Endodermal cell (in vitro differentiated cells): ENCODE results near the gene YWHAE. TPM values are rescaled to one million over a fixed set of nuclear protein-coding genes. Genes with fewer than 3 reads are reported as not detected.
"Not testable (repeated sequence)": the region's sequence is repeated elsewhere in the genome, so short reads cannot be mapped to it uniquely, and the experiment has no call there.

Experiments
- DNase-seq: peaks from one replicate; pipeline ENCODE4 v3.0.0-alpha.2; 2017
- H3K27ac ChIP-seq: 2 replicates; pipeline ENCODE4 v1.5.1; 2013; ENCODE audit warnings: mild to moderate bottlenecking, low read depth, low read length, moderate library complexity
- H3K27me3 ChIP-seq: 2 replicates; pipeline ENCODE4 v1.6.1; 2013; ENCODE audit warnings: mild to moderate bottlenecking, low read length, moderate library complexity; ENCODE audit not compliant: insufficient read depth, control insufficient read depth, poor library complexity, severe bottlenecking
- H3K36me3 ChIP-seq: 2 replicates; pipeline ENCODE4 v1.7.0; 2013; ENCODE audit warnings: mild to moderate bottlenecking, low read length, moderate library complexity; ENCODE audit not compliant: control insufficient read depth, insufficient read depth
- H3K4me1 ChIP-seq: one replicate; pipeline ENCODE4 v1.7.0; 2013; ENCODE audit warnings: low read length; ENCODE audit not compliant: control insufficient read depth, insufficient read depth
- H3K4me3 ChIP-seq: 2 replicates; pipeline ENCODE4 v1.5.1; 2013; ENCODE audit warnings: mild to moderate bottlenecking, low read length, moderate library complexity
- H3K9ac ChIP-seq: 2 replicates; pipeline ENCODE4 v1.6.1; 2013; ENCODE audit warnings: mild to moderate bottlenecking, low read length, moderate library complexity; ENCODE audit not compliant: poor library complexity, severe bottlenecking; ENCODE audit errors: extremely low read depth
- H3K9me3 ChIP-seq: 2 replicates; pipeline ENCODE4 v1.6.1; 2013; ENCODE audit warnings: mild to moderate bottlenecking, low read length, moderate library complexity; ENCODE audit not compliant: control insufficient read depth
- H3K27ac Mint-ChIP-seq: 2 replicates; pipeline ENCODE4 v1.8.0; 2020; ENCODE audit warnings: mixed read lengths
- H3K27me3 Mint-ChIP-seq: 2 replicates; pipeline ENCODE4 v1.8.0; 2021; ENCODE audit warnings: mild to moderate bottlenecking, mixed read lengths; ENCODE audit not compliant: insufficient read depth
- H3K36me3 Mint-ChIP-seq: 2 replicates; pipeline ENCODE4 v1.8.0; 2020; ENCODE audit warnings: low read depth, mixed read lengths
- H3K4me1 Mint-ChIP-seq: 2 replicates; pipeline ENCODE4 v1.8.0; 2020; ENCODE audit warnings: mixed read lengths
- H3K4me3 Mint-ChIP-seq: 2 replicates; pipeline ENCODE4 v1.8.0; 2020; ENCODE audit warnings: mild to moderate bottlenecking, moderate library complexity, mixed read lengths
- H3K9me3 Mint-ChIP-seq: 2 replicates; pipeline ENCODE4 v1.8.0; 2020; ENCODE audit warnings: mild to moderate bottlenecking, mixed read lengths
- WGBS, 2 experiments: methylation state at CpG; one replicate each; pipeline versions ENCODE4 v1.1.5 to v1.1.7; 2013; ENCODE audit warnings: missing lambda C conversion rate in 2 of 2, mixed read lengths in 1 of 2; ENCODE audit not compliant: insufficient coverage in 1 of 2, insufficient read length in 1 of 2; 5-methylcytosine and 5-hydroxymethylcytosine counted together
- total RNA-seq, 2 donors: library from RNA; stranded (reverse); fragmentation: NEBNext Ultra II Directional in 1 of 2; extraction: Animal tissue kit (Norgen Biotek cat#: 25700) in 1 of 2; gene quantifications; 2 replicates in 1 of 2; 3 replicates in 1 of 2; pipeline ENCODE4 v1.2.1, GENCODE V29; 2021
- TF ChIP-seq, protein P1 (sequence below): fragments of 200-600 bp; sonication (generic); conservative IDR thresholded peaks from 2 replicates; pipeline ENCODE4 v1.5.0; 2021; ENCODE audit warnings: antibody characterized with exemption, mild to moderate bottlenecking

The YWHAE gene
- total RNA-seq, 2 donors from 2014 or later: 1,225 to 1,349 TPM

DNA sequence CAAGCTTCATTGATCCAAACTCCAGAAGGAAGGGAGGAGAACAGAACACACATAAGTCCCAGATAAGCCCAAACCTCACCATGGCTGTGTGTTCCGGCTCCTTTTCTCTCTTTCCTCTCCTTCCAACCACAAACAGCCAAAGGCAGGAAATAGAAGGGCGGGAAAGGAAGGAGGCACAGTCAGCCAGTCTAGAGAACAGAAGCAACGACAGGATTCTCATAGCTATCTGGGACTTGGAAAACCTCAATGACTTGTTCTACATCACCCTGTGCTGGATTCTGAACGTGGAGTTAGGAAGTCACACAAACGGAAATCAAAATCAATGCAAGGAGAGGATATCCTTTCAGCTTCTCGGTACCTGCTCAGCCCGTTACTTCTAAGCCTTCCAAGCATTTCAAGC is 47.0 kb upstream of the YWHAE start:
- no peaks in the 10 kb centered on the region for H3K4me1 Mint-ChIP-seq
- Histone ChIP-seq H3K27ac (no peak overlapping the region), H3K4me3 (no peak overlapping the region), H3K4me1 (no peaks in the 10 kb centered on the region), H3K9me3 (no peaks in the 10 kb centered on the region), H3K9ac (no peak overlapping the region), H3K27me3 (no peaks in the 10 kb centered on the region), H3K36me3 (peaks cover 53% of the 10 kb centered on the region)
- H3K4me3 Mint-ChIP-seq: no peak overlapping the region
- H3K27ac Mint-ChIP-seq: no peak overlapping the region
- TF ChIP-seq, protein P1, sequence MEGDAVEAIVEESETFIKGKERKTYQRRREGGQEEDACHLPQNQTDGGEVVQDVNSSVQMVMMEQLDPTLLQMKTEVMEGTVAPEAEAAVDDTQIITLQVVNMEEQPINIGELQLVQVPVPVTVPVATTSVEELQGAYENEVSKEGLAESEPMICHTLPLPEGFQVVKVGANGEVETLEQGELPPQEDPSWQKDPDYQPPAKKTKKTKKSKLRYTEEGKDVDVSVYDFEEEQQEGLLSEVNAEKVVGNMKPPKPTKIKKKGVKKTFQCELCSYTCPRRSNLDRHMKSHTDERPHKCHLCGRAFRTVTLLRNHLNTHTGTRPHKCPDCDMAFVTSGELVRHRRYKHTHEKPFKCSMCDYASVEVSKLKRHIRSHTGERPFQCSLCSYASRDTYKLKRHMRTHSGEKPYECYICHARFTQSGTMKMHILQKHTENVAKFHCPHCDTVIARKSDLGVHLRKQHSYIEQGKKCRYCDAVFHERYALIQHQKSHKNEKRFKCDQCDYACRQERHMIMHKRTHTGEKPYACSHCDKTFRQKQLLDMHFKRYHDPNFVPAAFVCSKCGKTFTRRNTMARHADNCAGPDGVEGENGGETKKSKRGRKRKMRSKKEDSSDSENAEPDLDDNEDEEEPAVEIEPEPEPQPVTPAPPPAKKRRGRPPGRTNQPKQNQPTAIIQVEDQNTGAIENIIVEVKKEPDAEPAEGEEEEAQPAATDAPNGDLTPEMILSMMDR: no peak
- WGBS, 2 experiments: 96 to 97% methylated on average over 7 of the region's 7 CpGs
- peaks cover 51% of the 10 kb centered on the region for H3K36me3 Mint-ChIP-seq
- H3K9me3 Mint-ChIP-seq: no peaks in the 10 kb centered on the region
- H3K27me3 Mint-ChIP-seq: no peaks in the 10 kb centered on the region
- no peak for DNase-seq

DNA sequence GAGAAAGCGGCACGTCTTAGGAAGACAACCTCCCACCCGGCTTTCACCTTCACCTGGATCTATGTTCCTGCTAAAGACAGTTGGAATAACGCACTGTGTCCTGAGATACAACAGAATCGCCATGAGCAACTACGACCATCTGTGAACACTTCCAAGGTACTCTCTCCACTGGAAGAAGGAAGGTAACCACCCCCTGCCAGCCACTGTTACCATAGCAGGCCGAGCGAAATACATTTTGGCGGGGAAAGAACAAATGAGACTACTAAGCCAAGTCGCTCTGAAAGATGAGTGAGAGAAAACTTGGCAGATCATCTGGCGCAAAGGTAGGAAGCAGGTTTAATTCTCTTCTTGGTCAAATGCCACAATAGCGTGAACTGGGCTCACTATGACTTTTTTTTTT is 46.2 kb upstream of the YWHAE start:
- Histone ChIP-seq H3K36me3 (peaks cover 52% of the 10 kb centered on the region), H3K4me1 (no peaks in the 10 kb centered on the region), H3K27ac (no peak overlapping the region), H3K27me3 (no peaks in the 10 kb centered on the region), H3K4me3 (no peak overlapping the region), H3K9me3 (no peaks in the 10 kb centered on the region), H3K9ac (no peak overlapping the region)
- Mint-ChIP-seq H3K4me1 (no peaks in the 10 kb centered on the region), H3K27me3 (no peaks in the 10 kb centered on the region), H3K4me3 (no peak overlapping the region), H3K27ac (peak overlapping the region; percentile 11), H3K36me3 (peaks cover 50% of the 10 kb centered on the region), H3K9me3 (no peaks in the 10 kb centered on the region)
- WGBS, 2 experiments: 96 to 98% methylated on average over 8 to 12 of the region's 12 CpGs
- no peak for DNase-seq
- TF ChIP-seq, protein P1: no peak

GRCh38 chr17:1445695-1446094 is 45.7 kb upstream of the YWHAE start:
- not testable (repeated sequence) for H3K27me3 ChIP-seq, H3K4me3 ChIP-seq, H3K9ac ChIP-seq, H3K27ac Mint-ChIP-seq, H3K4me3 Mint-ChIP-seq, H3K4me1 ChIP-seq, DNase-seq, H3K4me1 Mint-ChIP-seq, H3K27me3 Mint-ChIP-seq, H3K9me3 ChIP-seq, H3K9me3 Mint-ChIP-seq, H3K27ac ChIP-seq
- H3K36me3 Mint-ChIP-seq: peaks cover 54% of the 10 kb centered on the region
- 96 to 100% methylated on average over 3 to 4 of the region's 4 CpGs for WGBS, 2 experiments
- peaks cover 57% of the 10 kb centered on the region for H3K36me3 ChIP-seq

DNA sequence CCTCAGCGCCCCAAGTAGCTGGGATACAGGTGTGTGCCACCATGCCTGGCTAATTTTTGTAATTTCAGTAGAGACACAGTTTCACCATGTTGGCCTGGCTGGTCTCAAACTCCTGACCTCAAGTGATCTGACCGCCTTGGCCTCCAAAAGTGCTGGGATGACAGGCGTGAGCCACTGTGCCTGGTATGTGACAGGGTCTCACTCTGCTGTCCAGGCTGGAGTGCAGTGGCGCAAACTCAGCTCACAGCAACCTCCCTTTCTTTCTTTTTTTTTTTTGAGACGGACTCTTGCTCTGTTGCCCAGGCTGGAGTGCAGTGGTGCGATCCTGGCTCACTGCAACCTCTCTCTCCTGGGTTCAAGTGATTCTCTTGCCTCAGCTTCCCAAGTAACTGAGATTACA is 42.7 kb upstream of the YWHAE start:
- H3K36me3 ChIP-seq: peaks cover 50% of the 10 kb centered on the region
- H3K27me3 Mint-ChIP-seq, H3K9ac ChIP-seq, H3K4me3 ChIP-seq, H3K9me3 Mint-ChIP-seq, H3K27ac Mint-ChIP-seq, H3K4me3 Mint-ChIP-seq, H3K4me1 Mint-ChIP-seq, H3K9me3 ChIP-seq, H3K27ac ChIP-seq, DNase-seq, H3K4me1 ChIP-seq, H3K27me3 ChIP-seq: not testable (repeated sequence)
- peaks cover 53% of the 10 kb centered on the region for H3K36me3 Mint-ChIP-seq
- 93 to 100% methylated on average over 6 of the region's 6 CpGs for WGBS, 2 experiments
